Measurements from ENCODE around the gene IL27RA. TPM values are rescaled to one million over a fixed set of nuclear protein-coding genes. Genes with fewer than 3 reads are reported as not detected.

IL27RA gene
- total RNA-seq, 1 experiment from 2014 or later: 7.8 TPM

GRCh38 chr19:13999085-13999484 lies 32.5 kb upstream of the IL27RA start:
- no peak for TF ChIP-seq EZH2 (IDR thresholded peaks at IDR 0.05; ENCODE audit: low read depth)
- TF ChIP-seq CTCF (conservative IDR thresholded peaks at IDR 0.05): no peak
- intact Hi-C loops (cut with micrococcal nuclease; ENCODE audit: unreplicated experiment): no loop called here
- no peaks in the 10 kb centered on the region for H3K27me3 ChIP-seq (ENCODE audit: insufficient read depth, low read depth)
- H2AFZ ChIP-seq: no peak overlapping the region
- BruUV-seq (replicated peaks): no TSS peak
- H3K79me2 ChIP-seq (ENCODE audit: low read depth): peaks cover 52% of the 10 kb centered on the region
- 0 out of 2 replicates have a peak, but pooled peaks cover 10% of the 10 kb centered on the region for H3K9me3 ChIP-seq (ENCODE audit: insufficient read depth, low read depth)
- 0 out of 2 replicates have a peak, but pooled peaks cover 3% of the 10 kb centered on the region for H4K20me1 ChIP-seq (ENCODE audit: insufficient read depth)
- no peak overlapping the region for H3K4me2 ChIP-seq
- peak overlapping the region; percentile 67 for H3K27ac ChIP-seq
- DNase-seq: no peak
- peaks cover 10% of the 10 kb centered on the region; the same call in 1 of the 2 replicates for H3K4me1 ChIP-seq (replicated peaks; ENCODE audit: insufficient read depth)
- H3K4me3 ChIP-seq: no peak overlapping the region
- ChIA-PET CTCF (interaction anchor here (0.6 kb wide), 2 partner anchors 33 to 266 kb away, joined by 4 to 9 read pairs; partner anchors contain the start of gene IL27RA), POLR2A (ENCODE audit: unreplicated experiment) (interaction anchor here (0.6 to 0.7 kb wide), 2 partner anchors 20 to 33 kb away, joined by 3 to 4 read pairs; partner anchors contain the start of gene IL27RA)
- peaks cover 16% of the 10 kb centered on the region; the same call in 1 of the 2 replicates for H3F3A ChIP-seq (ENCODE audit: insufficient read depth, low read depth)
- H3K9me2 ChIP-seq (ENCODE audit: insufficient read depth): no peaks in the 10 kb centered on the region
- peaks cover 12% of the 10 kb centered on the region; the same call in 1 of the 2 replicates for H3K36me3 ChIP-seq (ENCODE audit: low read depth)

GRCh38 chr19:14000691-14001375 lies 30.7 kb upstream of the IL27RA start:
- ChIA-PET CTCF (no interaction called here), POLR2A (ENCODE audit: unreplicated experiment) (no interaction called here)
- H3K9me2 ChIP-seq (ENCODE audit: insufficient read depth): no peaks in the 10 kb centered on the region
- H3K9me3 ChIP-seq (ENCODE audit: insufficient read depth, low read depth): 0 out of 2 replicates have a peak, but pooled peaks cover 10% of the 10 kb centered on the region
- no peak overlapping the region for H3K27ac ChIP-seq
- H3K4me1 ChIP-seq (replicated peaks; ENCODE audit: insufficient read depth): peaks cover 10% of the 10 kb centered on the region; the same call in 1 of the 2 replicates
- H3K36me3 ChIP-seq (ENCODE audit: low read depth): peaks cover 12% of the 10 kb centered on the region; the same call in 1 of the 2 replicates
- H3K4me2 ChIP-seq: no peak overlapping the region
- H3K4me3 ChIP-seq: no peak overlapping the region
- no TSS peak for BruUV-seq (replicated peaks)
- intact Hi-C loops (cut with micrococcal nuclease; ENCODE audit: unreplicated experiment): no loop called here
- H3K79me2 ChIP-seq (ENCODE audit: low read depth): peaks cover 61% of the 10 kb centered on the region
- H2AFZ ChIP-seq: no peak overlapping the region
- H3F3A ChIP-seq (ENCODE audit: insufficient read depth, low read depth): peaks cover 24% of the 10 kb centered on the region; the same call in 1 of the 2 replicates
- no peaks in the 10 kb centered on the region for H3K27me3 ChIP-seq (ENCODE audit: insufficient read depth, low read depth)
- TF ChIP-seq CTCF (conservative IDR thresholded peaks at IDR 0.05) (no peak), EZH2 (IDR thresholded peaks at IDR 0.05; ENCODE audit: low read depth) (no peak)
- H4K20me1 ChIP-seq (ENCODE audit: insufficient read depth): no peaks in the 10 kb centered on the region
- DNase-seq: no peak

- intact Hi-C loops (cut with micrococcal nuclease; ENCODE audit: unreplicated experiment): no loop called here
- DNase-seq: no peak
- ChIA-PET CTCF (no interaction called here), POLR2A (ENCODE audit: unreplicated experiment) (interaction anchor here (0.7 kb wide), 1 partner anchor 126 kb away, joined by 3 read pairs; no protein-coding TSS in a partner anchor)
- TF ChIP-seq EZH2 (IDR thresholded peaks at IDR 0.05; ENCODE audit: low read depth): no peak
- TF ChIP-seq CTCF (conservative IDR thresholded peaks at IDR 0.05): no peak
- BruUV-seq (replicated peaks): no TSS peak
- H3K4me1 ChIP-seq (replicated peaks; ENCODE audit: insufficient read depth): peaks cover 10% of the 10 kb centered on the region; the same call in 1 of the 2 replicates
- H3K79me2 ChIP-seq (ENCODE audit: low read depth): peaks cover 50% of the 10 kb centered on the region
- H3K4me3 ChIP-seq: no peak overlapping the region
- H3K9me2 ChIP-seq (ENCODE audit: insufficient read depth): no peaks in the 10 kb centered on the region
- H3K36me3 ChIP-seq (ENCODE audit: low read depth): peaks cover 12% of the 10 kb centered on the region; the same call in 1 of the 2 replicates
- H3K9me3 ChIP-seq (ENCODE audit: insufficient read depth, low read depth): 0 out of 2 replicates have a peak, but pooled peaks cover 10% of the 10 kb centered on the region
- H3K27ac ChIP-seq: no peak overlapping the region
- H4K20me1 ChIP-seq (ENCODE audit: insufficient read depth): no peaks in the 10 kb centered on the region
- H3K4me2 ChIP-seq: no peak overlapping the region
- H3F3A ChIP-seq (ENCODE audit: insufficient read depth, low read depth): peaks cover 30% of the 10 kb centered on the region; the same call in 1 of the 2 replicates
- H2AFZ ChIP-seq: no peak overlapping the region
- no peaks in the 10 kb centered on the region for H3K27me3 ChIP-seq (ENCODE audit: insufficient read depth, low read depth)
Observed at GRCh38 chr19:14002571-14003250, 28.9 kb upstream of the IL27RA start.
